Breast epithelium (tissue), 4 donors: ENCODE results near the gene PDZD2. TPM values are rescaled to one million over a fixed set of nuclear protein-coding genes. Genes with fewer than 3 reads are reported as not detected.
"Not testable (repeated sequence)": the region's sequence is repeated elsewhere in the genome, so short reads cannot be mapped to it uniquely, and the experiment has no call there.

Source experiments
- DNase-seq, 2 donors: peaks; one replicate each; pipeline ENCODE4 v3.0.0-alpha.2; 2019; ENCODE audit warnings: low spot score in 2 of 2
- H3K27ac ChIP-seq, 2 donors: fragments of 200-600 bp; sonication (generic) in 1 of 2; one replicate each; pipeline ENCODE4 v1.5.1; 2016 to 2019; ENCODE audit warnings: mild to moderate bottlenecking in 1 of 2
- H3K27me3 ChIP-seq, 2 donors: fragments of 200-600 bp; sonication (generic) in 1 of 2; one replicate each; pipeline versions ENCODE4 v1.5.1 to v1.6.0; 2017 to 2019; ENCODE audit warnings: control low read depth in 1 of 2, mild to moderate bottlenecking in 1 of 2
- H3K36me3 ChIP-seq: fragments of 200-600 bp; one replicate; pipeline ENCODE4 v1.5.1; 2019
- H3K4me1 ChIP-seq, 2 donors: fragments of 200-600 bp; sonication (generic); one replicate each; pipeline ENCODE4 v1.5.1; 2016 to 2019; ENCODE audit warnings: control low read depth in 1 of 2
- H3K4me3 ChIP-seq, 3 donors: fragments of 200-600 bp; sonication (generic); 1 replicate in 2 of 3; 2 replicates in 1 of 3; pipeline ENCODE4 v1.5.1; 2016 to 2019; ENCODE audit warnings: mild to moderate bottlenecking in 3 of 3, moderate library complexity in 2 of 3
- H3K9me3 ChIP-seq, 2 donors: fragments of 200-600 bp; sonication (generic) in 1 of 2; one replicate each; pipeline ENCODE4 v1.5.1; 2016 to 2019; ENCODE audit warnings: control low read depth in 1 of 2
- CTCF ChIP-seq, 3 donors: fragments of 450-650 bp; IDR thresholded peaks; one replicate each; pipeline ENCODE4 v1.5.1; 2016 to 2017; ENCODE audit warnings: antibody characterized with exemption in 3 of 3, mild to moderate bottlenecking in 3 of 3, moderate library complexity in 3 of 3
- POLR2A ChIP-seq: fragments of 450-650 bp; IDR thresholded peaks from one replicate; pipeline ENCODE4 v1.6.1; 2016; ENCODE audit warnings: antibody characterized with exemption, mild to moderate bottlenecking, moderate library complexity
- POLR2AphosphoS5 ChIP-seq, 3 donors: sonication (generic); formaldehyde crosslinking; IDR thresholded peaks; one replicate each; pipeline ENCODE4 v1.6.1; 2017; ENCODE audit warnings: antibody characterized with exemption in 3 of 3
- intact Hi-C: fragments of 100-400 bp; cut with DNase I; formaldehyde crosslinking; loops from one replicate; pipeline ENCODE4 v1.15.1; 2023; ENCODE audit warnings: low total_unique reads
- total RNA-seq, 3 donors: library from RNA; depleted of rRNA; stranded (reverse); fragments of >200 nt; gene quantifications; one replicate each; pipeline ENCODE4 v1.1.0, GENCODE V29; 2016

The PDZD2 gene
- total RNA-seq, 3 donors from 2014 or later = 16.8 to 23.3 (median 17.7) TPM

- H3K27ac ChIP-seq = no peak overlapping the region
- no peak for TF ChIP-seq POLR2A
- no peak for TF ChIP-seq CTCF (IDR thresholded peaks at IDR 0.05)
- TF ChIP-seq POLR2AphosphoS5 (IDR thresholded peaks at IDR 0.05) = no peak
- intact Hi-C loops = no loop called here
- H3K9me3 ChIP-seq = no peaks in the 10 kb centered on the region
- no peak for DNase-seq
- no peaks in the 10 kb centered on the region for H3K4me1 ChIP-seq
- no peak overlapping the region for H3K4me3 ChIP-seq
- no peaks in the 10 kb centered on the region for H3K36me3 ChIP-seq
- H3K27me3 ChIP-seq = no peaks in the 10 kb centered on the region
These were observed 130.6 kb downstream of the PDZD2 start for GRCh38 chr5:31769530-31769929.

DNA sequence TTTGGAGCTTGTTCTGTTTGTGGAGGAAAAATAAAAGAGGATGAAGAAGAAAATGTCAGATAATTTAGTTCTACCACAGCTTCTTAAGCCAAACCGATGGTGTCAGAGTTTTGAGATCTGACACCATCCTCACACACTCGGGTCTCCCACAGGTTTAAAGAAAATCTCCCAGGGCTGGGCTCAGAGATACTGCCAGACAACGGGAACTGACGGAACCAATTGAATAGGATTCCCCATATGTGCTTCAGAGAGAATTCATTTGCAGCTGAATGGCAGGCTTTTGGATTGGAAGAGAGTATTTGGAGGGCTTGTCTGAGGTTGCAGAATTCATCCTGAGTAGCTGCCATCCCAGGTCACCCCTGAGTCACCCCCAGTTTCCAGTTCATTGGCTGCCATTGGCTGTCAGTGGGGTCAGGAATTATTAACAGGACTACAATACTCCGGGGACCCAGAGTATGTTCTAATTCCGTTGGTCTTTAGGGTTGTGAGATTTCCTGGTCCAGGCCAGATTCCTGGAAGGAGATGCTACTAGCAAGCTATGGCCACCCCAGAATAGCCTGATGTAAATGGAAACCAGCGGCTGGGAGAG lies 131.3 kb downstream of the PDZD2 start:
- Histone ChIP-seq H3K9me3 (no peaks in the 10 kb centered on the region), H3K4me3 (no peak overlapping the region), H3K27ac (no peak overlapping the region), H3K4me1 (no peaks in the 10 kb centered on the region), H3K36me3 (no peaks in the 10 kb centered on the region), H3K27me3 (no peaks in the 10 kb centered on the region)
- intact Hi-C loops = no loop called here
- no peak for DNase-seq
- TF ChIP-seq CTCF (IDR thresholded peaks at IDR 0.05) (no peak), POLR2A (no peak), POLR2AphosphoS5 (IDR thresholded peaks at IDR 0.05) (no peak)

DNA sequence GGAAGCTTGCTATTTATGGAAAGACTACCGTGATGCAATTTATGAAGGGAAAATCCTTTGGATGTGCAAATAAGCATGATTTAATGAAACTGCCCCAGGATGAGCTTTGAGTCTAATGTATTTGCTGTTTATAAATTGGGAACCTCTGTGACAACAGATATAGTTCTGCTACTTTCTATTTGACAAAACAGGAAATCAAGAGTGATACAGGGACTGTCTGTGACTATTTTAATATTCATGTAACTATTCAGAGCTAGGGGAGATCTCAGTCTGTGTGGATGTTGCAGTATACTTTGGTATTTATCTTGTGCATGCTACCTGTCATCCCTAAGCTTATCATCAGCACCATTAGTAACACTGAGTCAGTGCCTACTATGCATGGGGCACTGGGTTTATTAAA lies 132.1 kb downstream of the PDZD2 start:
- TF ChIP-seq POLR2AphosphoS5 (IDR thresholded peaks at IDR 0.05) (no peak), CTCF (IDR thresholded peaks at IDR 0.05) (no peak), POLR2A (no peak)
- Histone ChIP-seq H3K9me3 (no peaks in the 10 kb centered on the region), H3K4me1 (no peaks in the 10 kb centered on the region), H3K36me3 (no peaks in the 10 kb centered on the region), H3K4me3 (no peak overlapping the region), H3K27ac (no peak overlapping the region), H3K27me3 (no peaks in the 10 kb centered on the region)
- no peak for DNase-seq
- intact Hi-C loops = no loop called here

DNA sequence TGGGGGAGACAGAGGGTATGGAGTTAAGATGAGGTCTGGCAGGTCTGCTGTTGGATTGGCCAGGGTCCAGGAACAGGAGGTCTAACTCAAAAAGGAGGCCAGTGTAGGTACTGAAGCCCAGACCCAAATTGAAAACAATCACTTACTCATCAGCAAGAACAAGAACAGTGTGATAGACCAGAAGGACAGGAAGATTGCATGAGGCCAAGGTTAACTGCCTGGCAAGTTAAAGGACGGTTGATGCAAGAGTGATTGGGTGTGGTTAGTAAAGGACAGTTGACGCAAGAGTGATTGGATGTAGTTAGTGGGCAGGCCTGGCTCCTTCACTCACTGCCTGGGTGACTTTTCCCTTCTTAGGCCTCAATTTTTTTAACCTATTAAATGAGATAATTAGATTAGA lies 132.6 kb downstream of the PDZD2 start:
- no peak for DNase-seq
- TF ChIP-seq POLR2A = no peak
- TF ChIP-seq CTCF (IDR thresholded peaks at IDR 0.05) = no peak
- no peak for TF ChIP-seq POLR2AphosphoS5 (IDR thresholded peaks at IDR 0.05)

GRCh38 chr5:31776294-31776693 lies 137.4 kb downstream of the PDZD2 start:
- DNase-seq, H3K4me1 ChIP-seq, H3K27ac ChIP-seq, H3K36me3 ChIP-seq, intact Hi-C loops, H3K9me3 ChIP-seq, H3K4me3 ChIP-seq, H3K27me3 ChIP-seq: not testable (repeated sequence)

More for the DNA sequence above, 132.6 kb downstream of the PDZD2 start:
- Histone ChIP-seq H3K27me3 (no peaks in the 10 kb centered on the region), H3K36me3 (no peaks in the 10 kb centered on the region), H3K9me3 (no peaks in the 10 kb centered on the region), H3K27ac (no peak overlapping the region), H3K4me1 (no peaks in the 10 kb centered on the region), H3K4me3 (no peak overlapping the region)
- intact Hi-C loops = no loop called here
